Measurements from ENCODE around the gene STRN4. TPM values are rescaled to one million over a fixed set of nuclear protein-coding genes. Genes with fewer than 3 reads are reported as not detected.
A peak's percentile ranks its signal among the peaks of the same experiment; 100 is the strongest.

Gene STRN4
- total and polyA plus RNA-seq, 9 of the 15 experiments (the other 6 are each of a cell fraction or from before 2014, with no cell fraction given) = 0.62 to 83.7 (median 36.9) TPM

DNA sequence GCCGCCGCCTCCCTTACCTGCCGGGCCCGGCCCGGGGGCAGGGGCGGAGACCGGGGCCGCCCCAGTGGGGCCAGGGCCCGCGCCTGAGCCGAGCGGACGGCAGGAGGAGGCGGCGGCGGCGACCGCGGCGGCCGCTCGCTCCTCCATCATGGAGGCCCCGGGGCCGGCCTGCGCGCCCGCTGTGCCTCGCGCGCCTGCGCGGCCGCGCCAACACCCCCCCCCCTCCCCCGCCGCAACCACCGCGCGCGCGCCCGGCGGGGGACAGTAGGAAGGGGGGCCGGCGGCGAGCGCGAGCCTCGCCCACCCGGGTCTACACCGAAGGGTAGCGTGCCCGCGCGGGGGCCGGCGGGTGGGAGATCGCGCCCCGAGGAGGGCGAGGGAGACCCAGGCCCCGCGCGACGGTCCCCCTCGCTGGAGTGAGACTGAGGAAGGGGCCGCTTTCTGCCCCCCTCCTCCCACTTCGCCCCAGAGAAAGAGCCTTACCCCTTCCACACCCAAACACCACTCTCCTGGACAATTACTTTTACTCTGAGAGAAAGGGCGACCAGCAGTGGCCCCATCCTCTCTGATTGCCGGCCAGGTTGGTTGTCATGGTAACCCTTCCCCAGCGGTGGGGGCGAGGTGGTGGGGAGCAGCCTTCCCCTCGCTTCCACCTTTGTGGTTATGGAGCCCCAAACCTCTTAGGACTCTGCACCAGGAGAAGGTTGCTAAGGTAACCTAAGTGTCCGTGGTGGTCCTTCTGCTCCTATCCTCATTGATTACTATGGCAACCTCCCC is at the start of gene STRN4 (continued):
- TF ChIP-seq TCFL5 (CRISPR knock-in tag; conservative IDR thresholded peaks at IDR 0.05) = no peak
- TF ChIP-seq, protein P1, sequence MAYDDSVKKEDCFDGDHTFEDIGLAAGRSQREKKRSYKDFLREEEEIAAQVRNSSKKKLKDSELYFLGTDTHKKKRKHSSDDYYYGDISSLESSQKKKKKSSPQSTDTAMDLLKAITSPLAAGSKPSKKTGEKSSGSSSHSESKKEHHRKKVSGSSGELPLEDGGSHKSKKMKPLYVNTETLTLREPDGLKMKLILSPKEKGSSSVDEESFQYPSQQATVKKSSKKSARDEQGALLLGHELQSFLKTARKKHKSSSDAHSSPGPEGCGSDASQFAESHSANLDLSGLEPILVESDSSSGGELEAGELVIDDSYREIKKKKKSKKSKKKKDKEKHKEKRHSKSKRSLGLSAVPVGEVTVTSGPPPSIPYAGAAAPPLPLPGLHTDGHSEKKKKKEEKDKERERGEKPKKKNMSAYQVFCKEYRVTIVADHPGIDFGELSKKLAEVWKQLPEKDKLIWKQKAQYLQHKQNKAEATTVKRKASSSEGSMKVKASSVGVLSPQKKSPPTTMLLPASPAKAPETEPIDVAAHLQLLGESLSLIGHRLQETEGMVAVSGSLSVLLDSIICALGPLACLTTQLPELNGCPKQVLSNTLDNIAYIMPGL (CRISPR knock-in tag; IDR thresholded peaks at IDR 0.05) = no peak
- TF ChIP-seq NR2C2 (CRISPR knock-in tag; IDR thresholded peaks at IDR 0.05) = no peak
- no peak for TF ChIP-seq NR2C2 (tag; IDR thresholded peaks at IDR 0.05)
- no peak for TF ChIP-seq CBFA2T3 (IDR thresholded peaks at IDR 0.05)
- no peak for TF ChIP-seq PRMT5 (CRISPR knock-in tag; IDR thresholded peaks at IDR 0.05)
- peak; percentile 3 for TF ChIP-seq TAF1 (IDR thresholded peaks at IDR 0.05; ENCODE audit: control insufficient read depth, extremely low read depth, insufficient read depth, low read length, severe bottlenecking)
- TF ChIP-seq, protein P2, sequence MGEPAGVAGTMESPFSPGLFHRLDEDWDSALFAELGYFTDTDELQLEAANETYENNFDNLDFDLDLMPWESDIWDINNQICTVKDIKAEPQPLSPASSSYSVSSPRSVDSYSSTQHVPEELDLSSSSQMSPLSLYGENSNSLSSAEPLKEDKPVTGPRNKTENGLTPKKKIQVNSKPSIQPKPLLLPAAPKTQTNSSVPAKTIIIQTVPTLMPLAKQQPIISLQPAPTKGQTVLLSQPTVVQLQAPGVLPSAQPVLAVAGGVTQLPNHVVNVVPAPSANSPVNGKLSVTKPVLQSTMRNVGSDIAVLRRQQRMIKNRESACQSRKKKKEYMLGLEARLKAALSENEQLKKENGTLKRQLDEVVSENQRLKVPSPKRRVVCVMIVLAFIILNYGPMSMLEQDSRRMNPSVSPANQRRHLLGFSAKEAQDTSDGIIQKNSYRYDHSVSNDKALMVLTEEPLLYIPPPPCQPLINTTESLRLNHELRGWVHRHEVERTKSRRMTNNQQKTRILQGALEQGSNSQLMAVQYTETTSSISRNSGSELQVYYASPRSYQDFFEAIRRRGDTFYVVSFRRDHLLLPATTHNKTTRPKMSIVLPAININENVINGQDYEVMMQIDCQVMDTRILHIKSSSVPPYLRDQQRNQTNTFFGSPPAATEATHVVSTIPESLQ (CRISPR knock-in tag; IDR thresholded peaks at IDR 0.05) = no peak
- TF ChIP-seq KAT2B (IDR thresholded peaks at IDR 0.05; ENCODE audit: low read depth, low read length) = no peak
- no peak for TF ChIP-seq SAFB (IDR thresholded peaks at IDR 0.05; ENCODE audit: borderline replicate concordance, low read depth, low read length)
- TF ChIP-seq TOE1 (IDR thresholded peaks at IDR 0.05; ENCODE audit: borderline replicate concordance) = no peak
- no peak for TF ChIP-seq TOE1 (CRISPR knock-in tag; IDR thresholded peaks at IDR 0.05; ENCODE audit: borderline replicate concordance, low read depth)
- no peak for TF ChIP-seq THRAP3 (IDR thresholded peaks at IDR 0.05; ENCODE audit: borderline replicate concordance)
- TF ChIP-seq HIVEP1 (CRISPR knock-in tag; IDR thresholded peaks at IDR 0.05) = no peak
- TF ChIP-seq VEZF1 (CRISPR knock-in tag; IDR thresholded peaks at IDR 0.05) = peak; percentile 100
- TF ChIP-seq MEIS2 (IDR thresholded peaks at IDR 0.05; ENCODE audit: partially characterized antibody) = no peak
- no peak for TF ChIP-seq XRCC5 (IDR thresholded peaks at IDR 0.05; ENCODE audit: low read depth, low read length)
- TF ChIP-seq KLF6 (CRISPR knock-in tag; IDR thresholded peaks at IDR 0.05; ENCODE audit: borderline replicate concordance) = no peak
- TF ChIP-seq SIN3A (IDR thresholded peaks at IDR 0.05; ENCODE audit: borderline replicate concordance in 2 of 2, control insufficient read depth in 1 of 2, low read depth in 2 of 2, low read length in 2 of 2) = 0 out of 4 replicates have a peak, but pooled peaks of 1 of the 2 experiments have one; percentile 4
- no peak for TF ChIP-seq ZNF347 (CRISPR knock-in tag; IDR thresholded peaks at IDR 0.05; ENCODE audit: low read depth)
- no peak for TF ChIP-seq NCOA6 (IDR thresholded peaks at IDR 0.05)
- TF ChIP-seq IFI16 (CRISPR knock-in tag; IDR thresholded peaks at IDR 0.05) = no peak
- TF ChIP-seq NR1H2 (CRISPR knock-in tag; IDR thresholded peaks at IDR 0.05) = no peak
- 0 out of 2 replicates have a peak, but pooled peaks have one; percentile 15 for TF ChIP-seq KAT7 (CRISPR knock-in tag; IDR thresholded peaks at IDR 0.05; ENCODE audit: borderline replicate concordance)
